Hindlimb muscle (tissue), 1 donor: ENCODE results near the gene SPOCD1. TPM values are rescaled to one million over a fixed set of nuclear protein-coding genes. Genes with fewer than 3 reads are reported as not detected.

Experiments
- polyA plus RNA-seq: library from polyadenylated mRNA; unstranded; fragments of 120-200 nt; gene quantifications from one replicate; pipeline ENCODE4 v1.2.1, GENCODE V29; 2013; ENCODE audit not compliant: insufficient read length

SPOCD1 gene
- polyA plus RNA-seq, 1 donor, result 0.52 TPM

Other genes with a start within 250 kb of the SPOCD1 start
- 29.9 TPM for gene TINAGL1, start 239.5 kb downstream of the SPOCD1 start, polyA plus RNA-seq
- gene HCRTR1, start 198.3 kb downstream of the SPOCD1 start, polyA plus RNA-seq, result 0.23 TPM
- 38.3 TPM for gene PEF1, start 171.1 kb downstream of the SPOCD1 start, polyA plus RNA-seq
- 121 TPM for gene COL16A1, start 112.0 kb downstream of the SPOCD1 start, polyA plus RNA-seq
- gene ADGRB2, start 51.7 kb downstream of the SPOCD1 start, polyA plus RNA-seq, result 17.6 TPM
- 205 TPM for gene PTP4A2, start 122.3 kb upstream of the SPOCD1 start, polyA plus RNA-seq
- gene KHDRBS1, start 197.8 kb upstream of the SPOCD1 start, polyA plus RNA-seq, result 138 TPM